ENCODE data around the gene HFE. TPM values are rescaled to one million over a fixed set of nuclear protein-coding genes. Genes with fewer than 3 reads are reported as not detected.

The HFE gene
- total and polyA plus RNA-seq, 2 of the 13 experiments (the other 11 are each of a cell fraction or from before 2014, with no cell fraction given): 3.7 to 6.3 TPM

DNA sequence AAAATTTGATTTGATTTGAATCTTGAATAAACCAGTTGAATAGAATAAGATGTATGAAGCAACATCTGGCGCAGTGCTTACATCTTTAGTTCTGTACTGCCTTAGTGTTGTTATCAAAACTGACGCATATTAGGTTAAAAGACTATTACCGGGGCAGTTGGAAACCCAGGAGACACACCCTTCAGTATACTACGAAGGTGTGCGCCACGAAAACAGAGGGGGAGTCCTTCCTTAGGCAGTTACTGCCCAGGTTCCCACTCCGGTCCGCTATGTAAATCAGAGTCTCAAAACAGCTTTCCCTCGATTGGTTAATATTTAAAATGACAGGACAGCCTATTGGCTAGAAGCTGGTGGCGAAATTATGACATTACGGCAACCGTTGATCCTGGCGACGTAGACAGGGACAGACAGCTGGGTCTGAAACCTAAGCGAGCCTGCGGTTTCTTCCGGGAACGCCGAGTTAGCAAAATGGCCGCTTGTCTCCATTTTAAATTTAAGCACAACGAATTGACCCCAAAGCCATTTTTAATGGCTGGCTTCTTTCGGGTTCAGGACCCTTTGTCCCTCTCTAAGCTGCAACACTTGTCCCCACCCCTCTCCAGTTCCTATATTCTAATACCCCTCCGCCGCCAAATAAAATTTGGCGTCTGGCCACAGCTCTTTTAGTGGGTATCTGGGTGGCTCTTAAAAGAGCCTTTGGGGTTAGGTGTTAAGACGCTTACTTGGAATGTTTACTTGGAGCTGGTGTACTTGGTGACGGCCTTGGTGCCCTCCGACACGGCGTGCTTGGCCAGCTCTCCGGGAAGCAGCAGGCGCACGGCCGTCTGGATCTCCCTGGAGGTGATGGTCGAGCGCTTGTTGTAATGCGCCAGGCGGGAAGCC lies 35.8 kb downstream of the HFE start (continued):
- TF ChIP-seq ZNF136 (CRISPR knock-in tag; IDR thresholded peaks at IDR 0.05; ENCODE audit: low read depth): peak; percentile 76; the same call in 1 of the 2 replicates
- TF ChIP-seq RXRB (CRISPR knock-in tag; IDR thresholded peaks at IDR 0.05; ENCODE audit: borderline replicate concordance): peak; percentile 85
- TF ChIP-seq ZSCAN22 (CRISPR knock-in tag; IDR thresholded peaks at IDR 0.05): no peak
- TF ChIP-seq ZNF331 (CRISPR knock-in tag; IDR thresholded peaks at IDR 0.05): peak; percentile 77
- peak; percentile 75 for TF ChIP-seq NCOR1 (IDR thresholded peaks at IDR 0.05; ENCODE audit: borderline replicate concordance, low read length)
- peak; percentile 93 for TF ChIP-seq YY1 (IDR thresholded peaks at IDR 0.05; ENCODE audit: insufficient read depth, insufficient replicate concordance, low read depth, low read length)
- 0 out of 2 replicates have a peak, but pooled peaks have one; percentile 7 for TF ChIP-seq SRF (IDR thresholded peaks at IDR 0.05; ENCODE audit: low read depth, low read length)
- peak; percentile 71 to 89 for TF ChIP-seq MAFK (conservative IDR thresholded peaks at IDR 0.05 in 1 of 2, IDR thresholded peaks at IDR 0.05 in 1 of 2; ENCODE audit: low read length in 2 of 2)
- no peak for TF ChIP-seq RFX3 (CRISPR knock-in tag; IDR thresholded peaks at IDR 0.05)
- TF ChIP-seq ZNF777 (CRISPR knock-in tag; IDR thresholded peaks at IDR 0.05): peak; percentile 62; the same call in 1 of the 2 replicates
- peak; percentile 92 for TF ChIP-seq POLR2AphosphoS5 (IDR thresholded peaks at IDR 0.05; ENCODE audit: low read depth, low read length)
- TF ChIP-seq RCOR2 (CRISPR knock-in tag; IDR thresholded peaks at IDR 0.05): peak; percentile 45; the same call in 1 of the 2 replicates
- TF ChIP-seq, protein P1, sequence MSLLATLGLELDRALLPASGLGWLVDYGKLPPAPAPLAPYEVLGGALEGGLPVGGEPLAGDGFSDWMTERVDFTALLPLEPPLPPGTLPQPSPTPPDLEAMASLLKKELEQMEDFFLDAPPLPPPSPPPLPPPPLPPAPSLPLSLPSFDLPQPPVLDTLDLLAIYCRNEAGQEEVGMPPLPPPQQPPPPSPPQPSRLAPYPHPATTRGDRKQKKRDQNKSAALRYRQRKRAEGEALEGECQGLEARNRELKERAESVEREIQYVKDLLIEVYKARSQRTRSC (CRISPR knock-in tag; IDR thresholded peaks at IDR 0.05; ENCODE audit: low read depth): 0 out of 2 replicates have a peak, but pooled peaks have one; percentile 34
- TF ChIP-seq ZNF850 (CRISPR knock-in tag; conservative IDR thresholded peaks at IDR 0.05): no peak; the same call in 1 of the 2 replicates
- peak; percentile 32; the same call in 1 of the 2 replicates for TF ChIP-seq ZBTB38 (CRISPR knock-in tag; IDR thresholded peaks at IDR 0.05)
- peak; percentile 81 for TF ChIP-seq ZNF335 (CRISPR knock-in tag; IDR thresholded peaks at IDR 0.05)
- TF ChIP-seq, protein P2, sequence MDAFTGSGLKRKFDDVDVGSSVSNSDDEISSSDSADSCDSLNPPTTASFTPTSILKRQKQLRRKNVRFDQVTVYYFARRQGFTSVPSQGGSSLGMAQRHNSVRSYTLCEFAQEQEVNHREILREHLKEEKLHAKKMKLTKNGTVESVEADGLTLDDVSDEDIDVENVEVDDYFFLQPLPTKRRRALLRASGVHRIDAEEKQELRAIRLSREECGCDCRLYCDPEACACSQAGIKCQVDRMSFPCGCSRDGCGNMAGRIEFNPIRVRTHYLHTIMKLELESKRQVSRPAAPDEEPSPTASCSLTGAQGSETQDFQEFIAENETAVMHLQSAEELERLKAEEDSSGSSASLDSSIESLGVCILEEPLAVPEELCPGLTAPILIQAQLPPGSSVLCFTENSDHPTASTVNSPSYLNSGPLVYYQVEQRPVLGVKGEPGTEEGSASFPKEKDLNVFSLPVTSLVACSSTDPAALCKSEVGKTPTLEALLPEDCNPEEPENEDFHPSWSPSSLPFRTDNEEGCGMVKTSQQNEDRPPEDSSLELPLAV (CRISPR knock-in tag; conservative IDR thresholded peaks at IDR 0.05; ENCODE audit: low read depth): 0 out of 2 replicates have a peak, but pooled peaks have one; percentile 68
- no peak for TF ChIP-seq ZNF225 (CRISPR knock-in tag; IDR thresholded peaks at IDR 0.05)
- TF ChIP-seq MTA3 (CRISPR knock-in tag; IDR thresholded peaks at IDR 0.05): no peak
- TF ChIP-seq, protein P3, sequence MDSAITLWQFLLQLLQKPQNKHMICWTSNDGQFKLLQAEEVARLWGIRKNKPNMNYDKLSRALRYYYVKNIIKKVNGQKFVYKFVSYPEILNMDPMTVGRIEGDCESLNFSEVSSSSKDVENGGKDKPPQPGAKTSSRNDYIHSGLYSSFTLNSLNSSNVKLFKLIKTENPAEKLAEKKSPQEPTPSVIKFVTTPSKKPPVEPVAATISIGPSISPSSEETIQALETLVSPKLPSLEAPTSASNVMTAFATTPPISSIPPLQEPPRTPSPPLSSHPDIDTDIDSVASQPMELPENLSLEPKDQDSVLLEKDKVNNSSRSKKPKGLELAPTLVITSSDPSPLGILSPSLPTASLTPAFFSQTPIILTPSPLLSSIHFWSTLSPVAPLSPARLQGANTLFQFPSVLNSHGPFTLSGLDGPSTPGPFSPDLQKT (CRISPR knock-in tag; IDR thresholded peaks at IDR 0.05; ENCODE audit: borderline replicate concordance): no peak
- TF ChIP-seq, protein P4, sequence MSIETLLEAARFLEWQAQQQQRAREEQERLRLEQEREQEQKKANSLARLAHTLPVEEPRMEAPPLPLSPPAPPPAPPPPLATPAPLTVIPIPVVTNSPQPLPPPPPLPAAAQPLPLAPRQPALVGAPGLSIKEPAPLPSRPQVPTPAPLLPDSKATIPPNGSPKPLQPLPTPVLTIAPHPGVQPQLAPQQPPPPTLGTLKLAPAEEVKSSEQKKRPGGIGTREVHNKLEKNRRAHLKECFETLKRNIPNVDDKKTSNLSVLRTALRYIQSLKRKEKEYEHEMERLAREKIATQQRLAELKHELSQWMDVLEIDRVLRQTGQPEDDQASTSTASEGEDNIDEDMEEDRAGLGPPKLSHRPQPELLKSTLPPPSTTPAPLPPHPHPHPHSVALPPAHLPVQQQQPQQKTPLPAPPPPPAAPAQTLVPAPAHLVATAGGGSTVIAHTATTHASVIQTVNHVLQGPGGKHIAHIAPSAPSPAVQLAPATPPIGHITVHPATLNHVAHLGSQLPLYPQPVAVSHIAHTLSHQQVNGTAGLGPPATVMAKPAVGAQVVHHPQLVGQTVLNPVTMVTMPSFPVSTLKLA (IDR thresholded peaks at IDR 0.05): no peak
- no peak for TF ChIP-seq JARID2 (CRISPR knock-in tag; IDR thresholded peaks at IDR 0.05; ENCODE audit: insufficient replicate concordance)
- peak; percentile 70; the same call in 1 of the 2 replicates for TF ChIP-seq SOX13 (IDR thresholded peaks at IDR 0.05)
- peak; percentile 68 to 86; a peak in 2 of 4 replicates for TF ChIP-seq SOX13 (CRISPR knock-in tag; conservative IDR thresholded peaks at IDR 0.05 in 1 of 2, IDR thresholded peaks at IDR 0.05 in 1 of 2)
- no peak for TF ChIP-seq SRSF9 (IDR thresholded peaks at IDR 0.05; ENCODE audit: borderline replicate concordance, insufficient read depth, low read depth, low read length, poor library complexity, severe bottlenecking)
